HG03432 (cell line): ENCODE data around the gene SLC22A5.
"Not testable (repeated sequence)": the region's sequence is repeated elsewhere in the genome, so short reads cannot be mapped to it uniquely, and the experiment has no call there.

Source experiments
- ATAC-seq: cut with Tn5 transposase; IDR thresholded peaks from one replicate; pipeline ENCODE4 v1.9.1; 2021; ENCODE audit warnings: mild to moderate bottlenecking, moderate library complexity; ENCODE audit not compliant: unreplicated experiment

The SLC22A5 gene

GRCh38 chr5:132426525-132427138, 57.1 kb downstream of the SLC22A5 start:
- ATAC-seq = peak; percentile 47

- ATAC-seq = no peak
Measured at GRCh38 chr5:132427281-132428146, 58.0 kb downstream of the SLC22A5 start.

- no peak for ATAC-seq
Measured at GRCh38 chr5:132428147-132428482, 58.6 kb downstream of the SLC22A5 start.

GRCh38 chr5:132428484-132429462, 59.3 kb downstream of the SLC22A5 start:
- no peak for ATAC-seq

GRCh38 chr5:132429463-132430440, 60.2 kb downstream of the SLC22A5 start:
- no peak for ATAC-seq

GRCh38 chr5:132430746-132431145, 61.2 kb downstream of the SLC22A5 start:
- ATAC-seq = no peak

- no peak for ATAC-seq
Measured at GRCh38 chr5:132431632-132432031, 62.1 kb downstream of the SLC22A5 start.

GRCh38 chr5:132433141-132433540, 63.6 kb downstream of the SLC22A5 start:
- no peak for ATAC-seq

GRCh38 chr5:132434416-132435286, 65.1 kb downstream of the SLC22A5 start:
- no peak for ATAC-seq

- ATAC-seq = no peak
Measured at GRCh38 chr5:132435447-132435846, 65.9 kb downstream of the SLC22A5 start.

- no peak for ATAC-seq
Measured at GRCh38 chr5:132435886-132436285, 66.4 kb downstream of the SLC22A5 start.

GRCh38 chr5:132436936-132437335, 67.4 kb downstream of the SLC22A5 start:
- ATAC-seq = no peak

- ATAC-seq = peak; percentile 87
Measured at GRCh38 chr5:132437604-132438266, 68.2 kb downstream of the SLC22A5 start.

GRCh38 chr5:132438267-132438645, 68.7 kb downstream of the SLC22A5 start:
- not testable (repeated sequence) for ATAC-seq

- no peak for ATAC-seq
Measured at GRCh38 chr5:132438917-132439316, 69.4 kb downstream of the SLC22A5 start.

GRCh38 chr5:132439521-132440089, 70.1 kb downstream of the SLC22A5 start:
- no peak for ATAC-seq

- ATAC-seq = no peak
Measured at GRCh38 chr5:132444061-132444460, 74.6 kb downstream of the SLC22A5 start.
